Erythroblast (primary cell): ENCODE measurements around the gene ZEB2.
A peak's percentile ranks its signal among the peaks of the same experiment; 100 is the strongest.

Source experiments
- DNase-seq, 2 experiments: peaks; one replicate each; lab custom pipeline; 2025; lab: John Stamatoyannopoulos, UW
- GATA1 ChIP-seq: IDR thresholded peaks from 2 replicates; pipeline ENCODE4 v1.6.1; 2011; ENCODE audit warnings: low read depth, mild to moderate bottlenecking, control low read depth, low read length, moderate library complexity
- POLR2A ChIP-seq: IDR thresholded peaks from 2 replicates; pipeline ENCODE4 v1.6.1; 2011; ENCODE audit warnings: mild to moderate bottlenecking, low read length

ZEB2 gene

DNA sequence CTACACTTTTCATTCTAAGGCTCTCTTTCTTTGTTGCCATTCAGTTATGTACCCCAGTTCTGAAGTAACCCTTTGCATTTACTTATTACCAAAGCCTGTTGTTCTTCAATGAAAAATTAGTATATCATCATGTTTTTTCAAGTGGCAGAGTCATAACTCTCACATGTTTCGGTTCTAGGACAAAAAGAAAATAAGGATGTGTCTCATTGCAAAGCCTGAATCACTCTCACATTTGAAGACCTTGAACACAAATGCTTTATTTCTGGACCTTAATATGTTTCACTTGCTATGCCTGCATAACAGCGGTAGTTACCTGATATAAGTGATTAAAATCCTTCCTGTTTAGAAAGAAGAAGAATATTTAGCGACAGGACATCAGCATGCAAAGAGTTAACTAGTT is 49.1 kb downstream of the ZEB2 start:
- no peak for DNase-seq
- TF ChIP-seq GATA1: no peak
- no peak for TF ChIP-seq POLR2A

DNA sequence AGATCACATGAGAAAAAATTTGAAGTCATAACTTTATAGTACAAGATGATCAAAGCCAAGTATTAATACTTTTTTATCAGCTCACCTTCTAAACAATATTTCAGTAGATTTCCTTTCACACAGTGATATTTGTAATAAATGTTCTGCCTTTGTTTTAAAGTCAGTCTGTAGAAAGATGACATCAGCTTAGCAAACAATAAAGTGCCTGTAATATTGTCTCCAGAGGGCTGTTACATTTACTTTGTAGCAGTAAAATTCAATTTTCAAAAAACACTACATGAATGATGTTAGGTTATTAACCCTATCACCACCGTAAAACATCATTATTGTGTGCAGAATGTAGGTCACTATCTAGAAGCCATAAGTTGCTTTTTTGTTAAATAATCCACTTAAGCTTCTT is 49.6 kb downstream of the ZEB2 start:
- no peak for DNase-seq
- TF ChIP-seq GATA1 (no peak), POLR2A (no peak)

GRCh38 chr2:144469798-144470197 is 50.1 kb downstream of the ZEB2 start:
- DNase-seq: no peak
- TF ChIP-seq POLR2A (no peak), GATA1 (no peak)

- no peak for TF ChIP-seq GATA1
- no peak for TF ChIP-seq POLR2A
- DNase-seq: no peak
These were observed 50.9 kb downstream of the ZEB2 start for GRCh38 chr2:144468823-144469595.

- DNase-seq: no peak
These were observed 52.3 kb downstream of the ZEB2 start for GRCh38 chr2:144467502-144468137.

DNA sequence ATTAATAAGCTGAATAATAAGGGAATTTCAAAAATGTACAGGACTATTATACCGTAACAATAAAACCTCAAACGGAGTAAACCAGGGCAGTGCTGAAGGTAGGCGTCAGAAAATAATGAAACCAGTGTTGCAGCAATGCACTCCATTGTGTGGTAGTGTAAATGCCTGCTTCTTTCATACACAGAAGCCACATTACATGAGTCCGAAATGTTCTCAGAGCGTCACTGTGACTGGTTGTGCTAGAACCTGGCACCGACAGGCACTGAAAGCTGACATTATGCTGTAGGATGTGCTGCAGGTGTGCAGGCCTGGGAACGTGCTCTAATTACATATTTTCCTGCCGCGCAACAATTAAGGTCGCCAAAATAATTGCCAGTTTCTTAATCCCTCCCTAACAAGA is 53.3 kb downstream of the ZEB2 start:
- no peak for DNase-seq
- TF ChIP-seq GATA1 (no peak), POLR2A (no peak)

More at GRCh38 chr2:144467502-144468137, 52.3 kb downstream of the ZEB2 start:
- TF ChIP-seq POLR2A (no peak), GATA1 (no peak)

- no peak for DNase-seq
- TF ChIP-seq POLR2A: no peak
- TF ChIP-seq GATA1: no peak
These were observed 54.2 kb downstream of the ZEB2 start for GRCh38 chr2:144465749-144466148.

DNA sequence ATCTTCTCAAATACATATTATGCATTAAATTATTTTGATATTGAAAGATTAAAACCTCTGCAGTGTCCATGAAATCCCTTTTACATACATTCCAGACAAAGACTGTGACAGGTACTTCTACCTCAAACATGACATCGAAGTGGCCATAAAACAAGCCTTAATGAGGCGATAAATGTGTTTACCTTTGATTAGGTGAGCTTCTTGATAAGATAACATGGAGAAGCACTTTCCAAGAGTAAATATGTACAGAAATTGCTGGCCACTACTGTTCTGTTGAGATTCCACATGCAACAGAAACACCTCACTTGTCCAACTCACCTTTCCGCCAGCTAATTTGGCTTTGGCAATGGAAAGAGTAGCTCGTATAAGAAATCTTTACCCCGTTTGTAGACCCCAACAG is 55.2 kb downstream of the ZEB2 start:
- TF ChIP-seq POLR2A (no peak), GATA1 (no peak)
- no peak for DNase-seq

DNA sequence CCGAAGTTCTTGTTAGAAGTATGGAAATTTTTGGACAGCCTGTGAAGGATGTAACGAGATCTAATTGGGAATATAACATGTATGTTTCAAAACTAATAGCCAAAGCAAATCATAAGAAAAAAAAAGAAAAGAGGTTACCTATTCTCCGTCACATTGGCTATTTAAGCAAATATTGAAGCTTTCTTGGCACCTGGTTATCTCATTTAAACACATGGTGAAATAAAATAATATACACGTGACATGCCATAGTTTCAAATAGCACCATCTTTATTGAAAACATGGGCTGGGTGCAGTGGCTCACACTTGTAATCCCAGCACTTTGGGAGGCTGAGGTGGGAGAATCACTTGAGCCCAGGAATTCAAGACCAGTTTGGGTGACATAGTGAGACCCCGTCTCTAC is 56.7 kb downstream of the ZEB2 start:
- TF ChIP-seq POLR2A (no peak), GATA1 (no peak)
- DNase-seq: peak in 1 of 2 experiments; percentile 32

- no peak for TF ChIP-seq GATA1
- TF ChIP-seq POLR2A: no peak
These were observed 57.7 kb downstream of the ZEB2 start for GRCh38 chr2:144462266-144462665.

DNA sequence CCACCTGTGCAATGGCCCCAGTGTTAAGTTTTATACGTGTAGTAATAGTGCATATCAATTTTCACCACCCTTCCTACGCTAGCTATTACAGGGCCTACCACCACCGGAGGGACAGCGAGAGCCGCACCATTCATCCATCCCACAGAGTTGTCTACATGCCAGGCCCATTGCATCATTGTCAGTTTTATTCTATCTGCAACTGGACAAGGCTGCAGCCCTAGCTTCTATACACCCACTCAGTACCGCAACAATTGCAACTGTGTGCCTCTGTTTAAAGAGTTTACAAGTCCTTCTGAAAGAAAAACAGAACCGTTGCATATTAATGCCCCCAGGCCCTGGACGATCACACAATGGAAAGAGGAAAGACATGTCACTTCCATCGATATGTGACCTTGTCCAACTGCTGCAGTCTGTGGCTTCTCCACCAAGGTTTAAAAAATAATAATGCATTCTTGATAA is 58.6 kb downstream of the ZEB2 start:
- TF ChIP-seq GATA1 (no peak), POLR2A (no peak)
- peak; percentile 48 to 57 for DNase-seq

More at GRCh38 chr2:144462266-144462665, 57.7 kb downstream of the ZEB2 start:
- no peak for DNase-seq

- DNase-seq: peak in 1 of 2 experiments; percentile 30
- TF ChIP-seq GATA1: no peak
- no peak for TF ChIP-seq POLR2A
These were observed 59.1 kb downstream of the ZEB2 start for GRCh38 chr2:144460727-144461307.

- TF ChIP-seq POLR2A: no peak
- TF ChIP-seq GATA1: no peak
- DNase-seq: peak; percentile 72 to 77
These were observed 60.0 kb downstream of the ZEB2 start for GRCh38 chr2:144459937-144460336.

GRCh38 chr2:144459286-144459685 is 60.6 kb downstream of the ZEB2 start:
- no peak for TF ChIP-seq GATA1
- TF ChIP-seq POLR2A: no peak

GRCh38 chr2:144458541-144458940 is 61.4 kb downstream of the ZEB2 start:
- no peak for TF ChIP-seq GATA1
- no peak for TF ChIP-seq POLR2A
- DNase-seq: peak; percentile 12 to 51

More at GRCh38 chr2:144459286-144459685, 60.6 kb downstream of the ZEB2 start:
- peak in 1 of 2 experiments; percentile 47 for DNase-seq

GRCh38 chr2:144456680-144457079 is 63.2 kb downstream of the ZEB2 start:
- TF ChIP-seq POLR2A (no peak), GATA1 (no peak)
- DNase-seq: peak; percentile 75 to 86
